HG03442 (cell line): ENCODE measurements around the gene DNAH12.
"Not testable (repeated sequence)": the region's sequence is repeated elsewhere in the genome, so short reads cannot be mapped to it uniquely, and the experiment has no call there.

Experiments
- ATAC-seq: cut with Tn5 transposase; IDR thresholded peaks from one replicate; pipeline ENCODE4 v1.9.1; 2021; ENCODE audit warnings: mild to moderate bottlenecking, moderate library complexity; ENCODE audit not compliant: unreplicated experiment

The DNAH12 gene

DNA sequence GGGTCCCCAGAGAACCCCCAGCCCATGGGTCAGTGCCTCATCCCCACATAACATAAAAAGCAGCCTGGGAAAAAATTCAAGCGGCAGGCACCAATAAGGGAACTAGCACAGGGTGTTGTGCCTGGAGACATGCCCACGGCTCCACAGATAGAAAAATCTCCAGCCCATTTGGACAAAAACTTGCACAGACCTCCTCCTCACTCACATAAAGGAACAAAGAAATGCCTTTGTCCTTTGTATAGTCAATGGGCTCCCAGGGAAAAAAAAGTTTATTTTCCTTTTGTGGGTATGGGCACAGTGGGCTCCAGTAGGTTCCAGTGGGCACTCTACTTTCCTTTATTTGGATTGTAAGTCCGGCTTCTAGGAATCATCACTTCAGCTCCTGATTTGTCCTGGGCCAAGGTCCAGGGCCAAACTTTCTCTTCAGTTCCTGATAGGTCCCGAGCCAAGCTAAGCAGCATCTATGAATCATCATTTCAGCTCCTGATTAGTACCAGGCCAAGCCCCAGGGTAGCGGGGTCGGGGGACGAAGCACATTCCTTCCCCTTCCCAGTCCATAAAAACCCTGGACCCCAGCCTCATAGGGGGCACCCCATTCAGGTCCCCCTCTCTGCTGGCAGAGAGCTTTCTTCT is 1.6 kb upstream of the DNAH12 start:
- no peak for ATAC-seq

DNA sequence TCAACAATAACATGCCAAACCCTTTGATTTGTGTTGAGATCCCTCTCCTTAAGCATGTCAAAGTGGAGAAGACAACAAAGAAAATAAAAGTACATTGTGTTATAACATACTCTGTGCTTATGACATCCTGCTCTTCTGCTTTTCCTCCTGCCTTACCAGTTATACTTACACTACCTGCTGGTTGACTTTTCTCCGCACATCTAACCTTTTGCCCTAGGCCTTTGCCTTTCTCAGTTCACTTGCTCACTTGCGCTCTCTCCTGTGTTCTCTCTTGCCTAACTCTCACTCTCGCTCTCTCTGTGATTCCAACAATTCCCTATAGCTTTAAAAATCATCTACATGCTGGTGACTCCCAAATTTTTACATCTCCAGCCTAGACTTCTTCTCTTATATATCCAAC is 5.7 kb downstream of the DNAH12 start:
- ATAC-seq, result no peak

GRCh38 chr3:57530071-57530608 is 14.0 kb downstream of the DNAH12 start:
- ATAC-seq, result no peak

GRCh38 chr3:57518276-57518915 is 25.7 kb downstream of the DNAH12 start:
- ATAC-seq, result no peak

- no peak for ATAC-seq
These were observed 32.0 kb downstream of the DNAH12 start for GRCh38 chr3:57512166-57512565.

DNA sequence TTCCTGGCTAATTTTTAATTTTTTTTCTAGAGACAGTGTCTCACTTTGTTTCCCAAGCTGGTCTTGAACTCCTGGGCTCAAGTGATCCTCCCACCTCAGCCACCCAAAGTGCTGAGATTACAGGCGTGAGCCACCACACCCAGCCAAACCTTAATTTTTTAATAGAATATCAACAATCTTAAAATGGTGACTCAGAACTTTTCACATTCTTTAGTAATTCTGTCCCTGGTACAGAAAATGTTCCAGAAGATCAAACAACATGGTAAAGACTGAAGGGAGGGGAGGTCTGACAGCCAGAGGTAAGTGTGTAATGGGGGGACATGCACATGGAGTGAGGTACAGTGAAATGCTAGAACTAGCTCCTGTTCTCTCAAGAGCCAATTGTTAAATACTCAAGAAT is 38.2 kb downstream of the DNAH12 start:
- no peak for ATAC-seq

- no peak for ATAC-seq
These were observed 43.6 kb downstream of the DNAH12 start for GRCh38 chr3:57500506-57500905.

DNA sequence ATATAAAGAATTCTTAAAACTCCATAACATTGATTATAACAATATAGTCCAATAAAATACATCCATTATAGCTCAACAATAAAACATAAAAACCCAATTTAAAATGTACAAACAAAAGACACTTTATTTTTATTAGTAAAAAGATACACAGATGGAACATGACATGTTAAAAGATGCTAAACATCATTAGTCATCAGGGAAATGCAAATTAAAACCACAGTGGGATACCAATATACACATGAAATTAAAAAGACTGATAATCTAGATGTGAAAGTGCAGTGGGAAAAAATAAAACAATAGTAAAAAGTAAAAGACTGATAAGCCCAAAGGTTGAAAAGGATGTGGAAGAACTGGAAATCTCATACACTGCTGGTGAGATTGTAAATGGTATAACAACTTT is 46.2 kb downstream of the DNAH12 start:
- ATAC-seq, result no peak

GRCh38 chr3:57484563-57484962 is 59.6 kb downstream of the DNAH12 start:
- ATAC-seq, result no peak

DNA sequence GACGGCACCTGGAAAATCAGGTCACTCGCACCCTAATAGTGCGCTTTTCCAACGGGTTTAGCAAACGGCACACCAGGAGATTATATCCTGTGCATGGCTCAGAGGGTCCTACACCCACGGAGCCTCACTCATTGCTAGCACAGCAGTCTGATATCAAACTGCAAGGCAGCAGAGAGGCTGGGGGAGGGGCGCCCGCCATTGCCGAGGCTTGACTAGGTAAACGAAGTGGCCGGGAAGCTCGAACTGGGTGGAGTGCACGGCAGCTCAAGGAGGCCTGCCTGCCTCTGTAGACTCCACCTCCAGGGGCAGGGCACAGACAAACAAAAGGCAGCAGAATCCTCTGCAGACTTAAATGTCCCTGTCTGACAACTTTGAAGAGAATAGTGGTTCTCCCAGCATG is 67.0 kb downstream of the DNAH12 start:
- not testable (repeated sequence) for ATAC-seq

DNA sequence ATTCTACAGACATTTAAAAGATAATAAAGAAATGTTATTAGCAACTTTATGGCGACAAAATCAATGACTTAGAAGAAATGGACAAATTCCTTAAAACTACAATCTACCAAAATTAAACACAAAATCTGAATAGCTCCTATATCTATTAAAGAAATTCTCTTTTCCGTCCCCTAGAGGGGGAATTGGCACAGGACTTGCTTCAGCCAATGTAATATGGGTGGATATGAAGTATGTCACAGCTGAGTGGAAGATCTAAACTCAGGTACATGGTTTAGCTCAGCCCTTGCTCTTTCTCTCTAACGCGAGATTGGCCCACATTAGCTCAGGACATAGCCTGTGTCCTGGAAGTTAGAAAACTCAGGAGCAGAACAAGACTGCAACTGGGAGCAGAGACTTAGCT is 79.3 kb downstream of the DNAH12 start:
- no peak for ATAC-seq

DNA sequence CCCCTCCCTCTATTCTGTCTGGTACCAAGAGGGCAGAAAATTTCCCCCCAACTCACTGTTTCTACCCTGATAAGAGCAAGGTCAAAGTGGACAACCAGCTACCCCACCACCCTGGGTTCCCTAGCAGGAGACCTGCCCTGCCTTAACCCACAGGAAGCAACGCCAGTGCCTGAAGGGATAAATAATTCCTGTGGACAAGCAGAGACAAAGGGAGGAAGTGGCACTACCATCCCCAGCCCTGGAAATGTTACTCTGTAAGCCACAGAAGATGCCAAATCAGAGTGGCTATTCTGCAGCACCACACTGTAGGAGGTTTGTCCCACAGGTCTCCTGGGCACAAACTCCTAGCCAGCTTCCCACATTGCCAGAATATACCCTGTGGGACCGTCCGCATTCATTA is 80.1 kb downstream of the DNAH12 start:
- no peak for ATAC-seq

DNA sequence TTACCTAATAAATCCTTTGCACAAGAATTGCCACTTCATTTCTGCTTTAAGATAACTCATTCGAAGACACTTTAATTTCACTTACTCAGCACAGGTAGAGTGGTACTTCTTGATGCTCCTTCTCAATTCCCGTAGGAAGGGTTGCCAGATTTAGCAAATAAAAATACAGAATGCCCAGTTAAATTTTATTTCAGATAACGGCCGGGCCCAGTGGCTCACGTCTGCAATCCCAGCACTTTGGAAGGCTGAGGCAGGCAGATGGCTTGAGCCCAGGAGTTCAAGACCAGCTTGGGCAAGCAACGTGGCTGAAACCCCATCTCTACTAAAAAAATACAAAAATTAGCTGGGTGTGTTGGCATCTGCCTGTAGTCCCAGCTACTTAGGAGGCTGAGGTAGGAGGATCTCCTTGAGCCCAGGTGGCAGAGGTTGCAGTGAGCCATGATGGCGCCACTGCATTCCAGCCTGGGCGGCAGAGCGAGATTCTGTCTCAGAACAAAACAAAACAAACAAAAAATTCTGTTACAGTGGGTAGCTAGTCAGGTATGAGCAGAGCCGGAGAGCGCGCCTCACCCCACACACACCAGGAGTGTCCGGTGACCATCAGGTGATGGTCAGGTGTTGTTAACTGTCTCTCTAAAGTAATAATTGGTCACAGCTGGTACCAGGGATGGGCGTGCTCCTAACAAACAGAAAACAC is 92.8 kb downstream of the DNAH12 start:
- ATAC-seq, result no peak

DNA sequence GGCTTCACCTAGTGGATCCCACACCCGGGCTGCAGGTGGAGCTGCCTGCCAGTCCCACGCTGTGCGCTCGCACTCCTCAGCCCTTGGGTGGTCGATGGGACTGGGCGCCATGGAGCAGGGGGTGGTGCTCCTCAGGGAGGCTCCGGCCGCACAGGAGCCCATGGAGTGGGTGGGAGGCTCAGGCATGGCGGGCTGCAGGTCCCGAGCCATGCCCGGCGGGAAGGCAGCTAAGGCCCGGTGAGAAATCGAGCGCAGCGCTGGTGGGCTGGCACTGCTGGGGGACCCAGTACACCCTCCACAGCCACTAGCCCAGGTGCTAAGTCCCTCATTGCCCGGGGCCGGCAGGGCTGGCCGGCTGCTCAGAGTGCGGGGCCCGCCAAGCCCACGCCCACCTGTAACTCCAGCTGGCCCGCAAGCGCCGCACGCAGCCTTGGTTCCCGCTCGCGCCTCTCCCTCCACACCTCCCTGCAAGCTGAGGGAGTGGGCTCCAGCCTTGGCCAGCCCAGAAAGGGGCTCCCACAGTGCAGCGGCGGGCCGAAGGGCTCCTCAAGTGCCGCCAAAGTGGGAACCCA is 94.8 kb downstream of the DNAH12 start:
- not testable (repeated sequence) for ATAC-seq

DNA sequence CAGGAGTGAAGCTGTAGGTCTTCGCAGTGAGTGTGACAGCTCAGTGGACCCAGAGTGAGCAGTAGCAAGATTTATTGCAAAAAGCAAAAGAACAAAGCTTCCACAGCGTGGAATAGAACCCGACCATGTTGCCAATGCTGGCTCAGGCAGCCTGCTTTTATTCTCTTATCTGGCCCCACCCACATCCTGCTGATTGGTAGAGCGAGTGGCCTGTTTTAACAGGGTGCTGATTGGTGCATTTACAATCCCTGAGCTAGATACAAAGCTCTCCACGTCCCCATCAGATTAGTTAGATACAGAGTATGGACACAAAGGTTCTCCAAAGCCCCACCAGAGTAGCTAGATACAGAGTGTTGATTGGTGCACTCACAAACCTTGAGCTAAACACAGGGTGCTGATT is 95.7 kb downstream of the DNAH12 start:
- not testable (repeated sequence) for ATAC-seq

GRCh38 chr3:57446318-57446841 is 97.8 kb downstream of the DNAH12 start:
- ATAC-seq, result no peak

DNA sequence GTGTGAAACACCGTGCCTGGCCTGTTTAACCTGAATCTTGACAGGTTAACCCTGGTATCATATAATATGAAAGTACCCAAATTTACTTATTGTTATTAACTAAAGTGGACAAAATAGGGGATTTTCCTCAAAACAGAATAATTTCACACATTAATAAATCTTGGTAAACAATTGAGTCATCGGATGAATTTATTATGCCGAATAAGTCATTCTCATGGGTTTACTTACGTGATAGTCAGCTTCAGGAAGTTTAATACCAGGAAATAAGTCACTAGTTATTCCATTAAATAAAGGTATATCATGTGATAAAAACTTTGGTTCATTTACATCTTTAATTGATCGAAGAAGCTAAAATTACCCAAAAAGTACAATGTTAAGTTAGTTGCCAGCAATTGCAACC is 99.7 kb downstream of the DNAH12 start:
- no peak for ATAC-seq

DNA sequence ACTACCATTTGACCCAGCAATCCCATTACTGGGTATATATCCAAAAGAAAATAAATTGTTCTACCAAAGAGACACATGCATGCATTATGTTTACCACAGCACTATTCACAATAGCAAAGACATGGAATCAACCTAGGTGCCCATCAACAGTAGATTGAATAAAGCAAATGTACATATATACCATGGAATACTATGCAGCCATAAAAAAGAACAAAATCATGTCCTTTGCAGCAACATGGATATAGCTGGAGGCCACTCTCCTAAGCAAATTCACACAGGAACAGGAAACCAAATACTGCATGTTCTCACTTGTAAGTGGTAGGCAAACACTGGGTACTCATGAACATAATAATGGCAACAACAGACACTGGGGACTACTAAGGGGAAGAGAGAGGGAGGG is 104.0 kb downstream of the DNAH12 start:
- not testable (repeated sequence) for ATAC-seq

DNA sequence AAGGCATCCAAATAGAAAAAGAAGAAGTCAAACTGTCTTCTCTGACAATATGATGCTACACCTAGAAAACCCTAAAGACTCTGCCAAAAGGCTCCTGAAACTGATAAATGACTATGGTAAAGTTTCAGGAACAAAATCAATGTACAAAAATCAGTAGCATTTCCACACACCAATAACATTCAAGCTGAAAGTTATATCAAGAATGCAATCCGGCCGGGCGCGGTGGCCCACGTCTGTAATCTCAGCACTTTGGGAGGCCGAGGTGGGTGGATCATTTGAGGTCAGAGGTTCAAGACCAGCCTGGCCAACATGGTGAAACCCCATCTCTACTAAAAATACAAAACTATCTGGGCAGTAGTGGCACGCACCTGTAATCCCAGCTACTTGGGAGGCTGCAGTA is 105.7 kb downstream of the DNAH12 start:
- ATAC-seq, result not testable (repeated sequence)

DNA sequence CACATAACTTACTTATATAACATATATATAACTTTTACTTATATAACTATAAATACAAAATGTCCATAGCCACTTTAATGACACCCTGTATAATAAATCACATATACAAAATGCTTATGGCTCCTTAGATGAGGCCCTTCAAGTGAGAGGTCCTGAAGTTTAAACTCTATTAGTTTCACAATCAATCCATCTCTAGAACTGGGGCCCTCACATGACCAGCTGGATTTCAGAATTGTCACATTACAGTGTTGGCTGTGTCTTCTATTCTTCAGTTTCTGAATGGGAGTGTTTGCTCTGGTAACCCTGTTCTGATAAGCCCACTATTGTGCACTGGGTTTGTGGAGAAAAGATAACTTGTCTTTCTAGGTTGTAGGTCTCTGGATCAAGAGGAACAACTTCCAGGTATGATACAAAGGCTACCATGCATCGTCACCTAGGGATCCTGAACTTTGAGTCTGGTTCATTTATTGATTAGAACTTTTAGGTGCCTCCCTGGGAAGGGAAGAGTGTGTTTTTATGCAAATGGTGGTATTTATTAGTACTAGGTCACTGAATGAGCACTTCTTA is 107.9 kb downstream of the DNAH12 start:
- no peak for ATAC-seq

- no peak for ATAC-seq
These were observed 110.1 kb downstream of the DNAH12 start for GRCh38 chr3:57434041-57434440.
